GM19372 (cell line): Measurements from ENCODE around the gene PLA2R1.
"Not testable (repeated sequence)": the region's sequence is repeated elsewhere in the genome, so short reads cannot be mapped to it uniquely, and the experiment has no call there.

ENCODE experiments used
- ATAC-seq: cut with Tn5 transposase; IDR thresholded peaks from one replicate; pipeline ENCODE4 v1.9.1; 2021; ENCODE audit warnings: mild to moderate bottlenecking, low read depth, moderate library complexity; ENCODE audit not compliant: unreplicated experiment

PLA2R1 gene

GRCh38 chr2:160064916-160065315 is 2.5 kb upstream of the PLA2R1 start:
- no peak for ATAC-seq

GRCh38 chr2:160063879-160064612 is 1.6 kb upstream of the PLA2R1 start:
- ATAC-seq, result no peak

GRCh38 chr2:160063271-160063670 is 856 bp upstream of the PLA2R1 start:
- no peak for ATAC-seq

GRCh38 chr2:160061944-160062291 is 497 bp downstream of the PLA2R1 start:
- ATAC-seq, result no peak

- no peak for ATAC-seq
Measured at GRCh38 chr2:160061533-160061932, 882 bp downstream of the PLA2R1 start.

GRCh38 chr2:160060297-160060696 is 2.1 kb downstream of the PLA2R1 start:
- ATAC-seq, result no peak

GRCh38 chr2:160057356-160057755 is 5.1 kb downstream of the PLA2R1 start:
- ATAC-seq, result no peak

GRCh38 chr2:160055726-160056108 is 6.7 kb downstream of the PLA2R1 start:
- ATAC-seq, result no peak

- ATAC-seq, result no peak
Measured at GRCh38 chr2:160054984-160055725, 7.3 kb downstream of the PLA2R1 start.

- ATAC-seq, result no peak
Measured at GRCh38 chr2:160053946-160054345, 8.5 kb downstream of the PLA2R1 start.

- no peak for ATAC-seq
Measured at GRCh38 chr2:160052531-160052930, 9.9 kb downstream of the PLA2R1 start.

GRCh38 chr2:160051371-160051800 is 11.0 kb downstream of the PLA2R1 start:
- ATAC-seq, result no peak

GRCh38 chr2:160050147-160050546 is 12.3 kb downstream of the PLA2R1 start:
- no peak for ATAC-seq

GRCh38 chr2:160045703-160046210 is 16.7 kb downstream of the PLA2R1 start:
- no peak for ATAC-seq

GRCh38 chr2:160044728-160045127 is 17.7 kb downstream of the PLA2R1 start:
- ATAC-seq, result no peak

- no peak for ATAC-seq
Measured at GRCh38 chr2:160043265-160043664, 19.1 kb downstream of the PLA2R1 start.

- ATAC-seq, result no peak
Measured at GRCh38 chr2:160042054-160042453, 20.4 kb downstream of the PLA2R1 start.

- no peak for ATAC-seq
Measured at GRCh38 chr2:160041091-160041490, 21.3 kb downstream of the PLA2R1 start.

- no peak for ATAC-seq
Measured at GRCh38 chr2:160039166-160039903, 23.1 kb downstream of the PLA2R1 start.

GRCh38 chr2:160038662-160039061 is 23.8 kb downstream of the PLA2R1 start:
- not testable (repeated sequence) for ATAC-seq

- ATAC-seq, result no peak
Measured at GRCh38 chr2:160036736-160037135, 25.7 kb downstream of the PLA2R1 start.
